GF-D8 (cell line): ENCODE data around the gene GPC6.
"Not testable (repeated sequence)": the region's sequence is repeated elsewhere in the genome, so short reads cannot be mapped to it uniquely, and the experiment has no call there.

Source experiments
- DNase-seq: peaks from one replicate; lab custom pipeline; 2025; lab: John Stamatoyannopoulos, UW

GPC6 gene

GRCh38 chr13:93318534-93319254, 92.1 kb downstream of the GPC6 start:
- DNase-seq: peak; percentile 27

- no peak for DNase-seq
These were observed 94.3 kb downstream of the GPC6 start for GRCh38 chr13:93320942-93321341.

GRCh38 chr13:93323880-93324279, 97.3 kb downstream of the GPC6 start:
- DNase-seq: not testable (repeated sequence)

DNA sequence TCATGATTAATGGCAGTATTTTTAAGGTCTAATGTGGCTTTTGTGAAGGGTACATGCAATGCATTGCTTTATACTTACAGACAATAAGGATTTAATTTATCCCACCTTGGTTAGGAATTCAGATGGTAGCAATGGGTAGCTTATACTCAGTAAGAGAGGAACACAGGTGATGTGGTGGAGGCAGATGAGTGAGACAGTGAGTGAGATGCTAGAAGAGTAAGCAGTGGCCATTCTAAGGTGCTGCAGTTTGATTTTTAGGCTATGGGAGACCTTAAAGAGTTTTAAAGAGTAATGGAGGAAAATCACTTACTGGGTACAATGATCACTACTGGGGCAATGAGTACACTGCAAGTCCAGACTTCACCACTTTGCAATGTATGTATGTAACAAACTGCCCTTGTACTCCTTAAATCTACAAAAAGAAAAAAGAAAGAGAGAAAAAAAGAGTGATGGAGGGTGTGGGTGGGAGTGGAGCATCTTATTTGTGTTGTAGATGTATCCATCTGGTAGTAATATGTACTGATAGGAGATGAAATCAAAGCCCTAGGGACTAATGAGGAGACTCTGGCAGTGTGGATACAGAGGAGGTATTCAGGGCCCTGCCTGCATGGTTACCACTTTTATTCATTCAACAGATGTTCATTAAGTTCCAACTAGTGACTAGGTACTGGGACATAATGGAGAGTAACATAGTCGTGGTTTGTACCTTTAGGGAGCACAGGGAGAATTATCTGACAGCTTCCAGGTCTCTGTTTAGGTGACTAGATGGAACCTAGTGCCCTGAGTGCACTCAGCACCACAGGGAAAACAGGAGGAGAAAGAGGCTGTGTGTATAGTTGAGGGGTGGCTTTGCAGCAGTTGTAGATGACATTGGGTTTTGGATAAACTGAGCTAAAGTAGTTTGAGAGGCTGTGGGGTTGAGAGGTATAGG, 99.0 kb downstream of the GPC6 start:
- no peak for DNase-seq

DNA sequence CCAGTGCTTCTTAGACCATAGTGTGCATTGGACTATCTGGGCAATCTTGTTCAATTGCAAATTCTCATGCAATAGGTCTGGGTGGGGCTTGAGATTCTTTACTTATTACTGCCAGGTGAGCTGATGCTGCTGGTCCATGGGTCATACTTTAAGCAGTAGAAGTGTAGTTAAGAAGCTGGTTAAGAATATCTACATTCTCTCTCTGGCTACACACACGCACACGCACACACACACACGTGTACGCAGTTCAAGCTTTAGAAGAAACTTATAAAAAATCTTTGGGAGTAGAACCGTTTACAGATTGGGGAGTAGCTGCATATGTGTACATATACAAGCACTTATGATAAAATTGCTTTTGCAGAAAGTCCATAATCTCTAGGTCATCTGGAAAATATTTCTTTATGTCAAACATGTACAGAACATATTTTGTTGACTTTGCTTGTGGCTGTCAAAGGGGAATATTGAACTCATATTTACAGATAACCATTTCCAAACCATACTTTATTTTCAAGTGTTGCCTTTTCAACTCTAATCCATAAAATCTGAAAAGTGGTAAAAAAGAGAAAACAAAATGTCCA, 99.7 kb downstream of the GPC6 start:
- no peak for DNase-seq

GRCh38 chr13:93328943-93329342, 102.3 kb downstream of the GPC6 start:
- DNase-seq: no peak

DNA sequence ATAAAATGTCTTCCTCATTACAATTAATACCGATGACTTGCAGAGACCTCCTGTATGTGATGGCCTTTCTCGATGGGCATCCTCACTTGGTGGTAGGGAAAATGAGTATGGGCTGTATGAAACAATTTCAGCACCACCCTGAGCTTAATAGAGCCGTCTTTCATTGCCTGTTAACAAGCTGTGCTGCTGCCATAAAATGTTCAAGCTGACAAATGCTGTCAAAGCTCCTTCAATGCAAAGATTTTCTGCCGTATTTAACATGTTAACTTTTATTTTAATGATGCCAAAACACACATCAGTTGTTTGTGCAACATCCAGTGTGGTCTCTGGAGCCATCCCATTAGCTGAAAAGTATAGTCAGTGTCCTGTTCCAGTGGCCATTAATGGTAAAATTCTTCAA, 110.1 kb downstream of the GPC6 start:
- no peak for DNase-seq

GRCh38 chr13:93338030-93338429, 111.4 kb downstream of the GPC6 start:
- no peak for DNase-seq

DNA sequence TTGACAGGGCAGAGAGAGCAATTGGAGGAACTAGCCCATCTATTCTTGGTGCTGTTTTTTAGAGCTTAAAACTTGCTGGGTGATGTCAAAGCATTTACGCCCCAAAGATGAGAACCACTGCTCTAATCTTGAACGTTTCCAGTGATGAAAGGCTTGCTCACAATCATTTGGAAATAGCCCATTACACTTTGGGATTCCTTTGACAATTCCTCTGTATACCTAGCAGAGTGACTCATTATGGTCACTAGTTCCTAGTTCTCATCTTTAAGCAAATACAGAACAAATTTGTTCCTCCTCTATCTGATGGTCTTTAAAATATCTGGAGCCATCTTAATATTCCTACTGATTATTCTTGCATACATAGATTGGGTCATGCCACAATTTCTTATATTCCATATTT, 112.3 kb downstream of the GPC6 start:
- no peak for DNase-seq

- DNase-seq: no peak
These were observed 112.9 kb downstream of the GPC6 start for GRCh38 chr13:93339550-93339949.

DNA sequence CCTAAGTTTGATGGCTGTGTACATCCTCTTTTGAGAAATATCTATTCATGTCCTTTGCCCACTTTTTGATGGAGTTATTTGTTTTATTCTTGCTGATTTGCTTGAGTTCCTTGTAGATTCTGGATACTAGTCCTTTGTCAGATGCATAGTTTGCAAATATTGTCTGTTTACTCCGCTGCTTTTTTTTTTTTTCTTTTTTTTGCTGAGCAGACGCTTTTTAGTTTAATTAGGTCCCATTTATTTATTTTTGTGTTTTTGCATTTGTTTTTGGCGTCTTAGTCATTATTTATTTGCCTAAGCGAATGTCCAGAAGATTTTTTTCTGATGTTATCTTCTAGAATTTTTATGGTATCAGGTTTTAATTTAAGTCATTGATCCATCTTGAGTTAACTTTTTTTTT, 114.9 kb downstream of the GPC6 start:
- no peak for DNase-seq

DNA sequence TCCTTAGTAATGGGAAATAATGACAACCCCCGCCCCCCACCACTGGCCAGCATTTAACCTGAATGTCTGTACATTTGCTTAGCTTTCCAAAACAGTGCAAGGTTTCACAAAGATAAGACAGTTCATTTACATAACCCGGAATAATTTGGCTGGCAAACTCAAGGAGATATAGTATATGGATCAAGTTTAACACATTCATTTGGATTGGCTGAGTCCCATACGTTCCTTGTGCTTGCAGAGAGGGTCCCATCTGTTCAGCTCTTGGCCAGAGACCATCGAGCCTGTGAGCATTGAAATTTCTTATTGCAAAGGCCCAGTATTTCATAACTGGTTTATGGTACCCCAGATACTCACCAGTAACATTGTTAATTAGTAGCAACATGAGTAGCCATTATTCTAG, 116.5 kb downstream of the GPC6 start:
- no peak for DNase-seq

GRCh38 chr13:93344048-93344705, 117.6 kb downstream of the GPC6 start:
- DNase-seq: no peak

DNA sequence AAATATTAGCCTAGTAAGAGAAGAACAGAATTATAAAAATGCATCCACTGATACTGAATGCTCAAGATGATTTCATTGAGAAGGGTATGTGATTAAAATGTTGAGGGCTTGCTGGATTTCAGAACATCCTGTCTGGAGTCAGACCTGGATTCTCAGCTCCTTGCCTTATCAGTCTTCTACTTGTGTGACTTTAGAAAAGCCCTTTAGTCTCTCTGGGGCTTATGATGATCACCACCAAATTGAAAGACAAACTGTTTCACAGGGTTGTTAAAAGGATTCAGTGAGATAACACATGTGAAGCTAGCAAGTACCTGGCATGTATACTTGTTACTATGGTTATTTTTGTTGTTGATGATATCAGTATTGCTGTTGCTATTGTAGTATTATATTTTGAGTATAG, 118.4 kb downstream of the GPC6 start:
- DNase-seq: no peak

DNA sequence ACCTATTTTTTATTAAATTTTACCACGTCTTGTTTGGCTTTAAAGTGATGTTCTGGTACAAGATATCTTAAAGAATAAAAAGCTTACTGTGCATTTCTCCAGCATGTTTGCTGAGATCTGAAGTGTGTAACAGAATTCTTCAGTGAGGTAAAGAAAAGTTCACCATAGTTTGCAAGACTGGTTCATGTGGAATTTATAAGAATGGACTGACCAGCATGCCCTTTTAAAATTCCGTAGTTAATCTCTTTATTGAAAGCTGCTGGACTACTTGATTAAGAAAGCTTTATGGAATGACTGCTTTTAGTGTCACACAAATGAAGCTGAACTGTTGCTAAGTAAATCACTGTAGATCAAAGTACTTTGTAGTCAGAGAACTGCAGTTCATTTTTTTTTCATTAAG, 119.2 kb downstream of the GPC6 start:
- DNase-seq: no peak

DNA sequence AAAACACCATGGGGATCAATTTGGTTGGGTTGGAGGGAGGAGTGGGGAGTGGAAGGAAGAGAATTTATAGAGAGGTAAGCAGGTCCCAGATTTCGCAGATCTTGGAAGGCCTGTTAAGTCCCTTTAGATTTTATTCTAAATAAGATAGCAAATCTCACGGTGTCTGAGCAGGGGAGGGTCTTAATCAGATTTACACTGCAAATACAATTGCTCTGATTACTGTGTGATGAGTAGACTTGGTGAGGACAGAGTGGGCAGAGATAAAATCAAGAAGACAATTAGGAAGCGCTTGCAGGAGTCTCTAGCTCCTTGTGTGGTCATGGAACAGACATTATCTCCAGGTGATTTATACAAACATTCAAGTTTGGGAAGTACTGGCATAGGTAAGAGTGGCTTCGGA, 126.0 kb downstream of the GPC6 start:
- no peak for DNase-seq

DNA sequence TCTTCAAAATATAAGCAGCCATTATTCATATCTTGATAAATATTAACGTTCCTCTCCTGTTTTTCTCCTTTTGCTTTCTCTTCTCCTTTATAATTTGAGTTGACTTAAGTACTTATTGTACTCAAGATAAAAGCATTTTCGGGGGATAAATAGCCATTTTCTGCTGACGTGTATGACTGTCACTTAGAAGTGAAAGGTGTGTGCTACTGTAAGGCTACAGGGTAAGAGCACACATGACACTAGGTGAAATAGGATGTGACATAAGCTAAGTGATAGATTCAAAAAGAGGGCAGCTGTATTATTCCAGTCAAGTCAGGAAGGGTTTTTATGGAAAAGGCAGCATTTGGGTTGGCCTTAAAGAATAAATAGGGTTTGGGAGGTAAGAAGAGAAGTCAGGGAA, 128.5 kb downstream of the GPC6 start:
- no peak for DNase-seq

GRCh38 chr13:93356469-93356868, 129.9 kb downstream of the GPC6 start:
- no peak for DNase-seq

DNA sequence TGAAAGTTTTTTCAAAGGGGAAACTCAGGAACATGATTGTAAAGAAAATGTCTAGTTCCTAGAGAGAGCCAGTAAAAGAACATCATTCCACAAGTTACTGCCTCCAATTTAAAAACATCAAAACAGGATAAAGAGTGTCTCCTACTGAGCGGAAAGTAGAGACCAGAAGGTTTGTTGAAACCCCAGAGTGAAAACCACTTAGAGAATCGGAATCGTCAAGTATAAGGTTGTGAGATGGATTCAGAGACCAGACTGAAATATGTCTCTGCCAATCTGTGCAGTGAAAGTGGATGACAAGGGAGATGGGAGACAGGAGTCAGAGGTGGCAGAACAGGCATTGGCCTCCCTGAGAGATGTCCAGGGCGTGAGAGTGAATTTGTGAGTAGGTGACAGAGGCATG, 133.4 kb downstream of the GPC6 start:
- no peak for DNase-seq

DNA sequence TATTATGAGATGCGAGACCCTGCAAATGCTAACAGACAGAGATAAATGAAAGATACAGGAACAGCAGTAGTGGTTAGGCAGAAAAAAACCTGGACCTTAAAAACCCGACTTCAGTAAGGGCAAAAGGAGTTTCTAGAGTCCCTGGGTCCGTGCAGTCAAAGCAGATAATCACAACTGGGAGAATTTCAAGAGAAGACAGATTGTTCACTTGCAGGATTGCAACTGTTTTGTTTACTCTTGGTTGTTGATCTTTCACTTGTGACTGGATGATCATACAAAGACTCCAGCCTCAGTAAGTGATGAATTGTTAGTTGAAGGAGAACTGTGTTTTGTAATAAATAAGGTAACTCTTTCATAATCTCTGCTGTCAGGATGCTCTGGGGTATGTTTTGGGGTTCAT, 135.1 kb downstream of the GPC6 start:
- no peak for DNase-seq

DNA sequence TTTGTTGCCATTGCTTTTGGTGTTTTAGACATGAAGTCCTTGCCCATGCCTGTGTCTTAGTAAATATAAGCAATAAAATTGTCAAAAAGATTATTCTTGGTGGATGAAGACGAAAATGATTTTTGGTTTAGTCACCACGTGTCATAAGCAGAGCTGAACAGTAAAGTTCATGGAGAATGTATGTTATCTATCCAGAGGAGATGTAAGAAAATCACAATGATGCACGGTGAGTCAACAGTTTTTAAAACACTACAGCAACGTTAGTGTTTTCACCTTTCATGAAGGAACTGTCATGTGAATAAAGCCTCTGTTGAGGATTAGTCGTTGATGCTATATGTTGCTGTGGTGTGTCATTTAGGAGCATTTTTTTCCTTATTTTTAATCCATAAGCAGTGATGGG, 137.6 kb downstream of the GPC6 start:
- no peak for DNase-seq

GRCh38 chr13:93368296-93368695, 141.7 kb downstream of the GPC6 start:
- DNase-seq: no peak

DNA sequence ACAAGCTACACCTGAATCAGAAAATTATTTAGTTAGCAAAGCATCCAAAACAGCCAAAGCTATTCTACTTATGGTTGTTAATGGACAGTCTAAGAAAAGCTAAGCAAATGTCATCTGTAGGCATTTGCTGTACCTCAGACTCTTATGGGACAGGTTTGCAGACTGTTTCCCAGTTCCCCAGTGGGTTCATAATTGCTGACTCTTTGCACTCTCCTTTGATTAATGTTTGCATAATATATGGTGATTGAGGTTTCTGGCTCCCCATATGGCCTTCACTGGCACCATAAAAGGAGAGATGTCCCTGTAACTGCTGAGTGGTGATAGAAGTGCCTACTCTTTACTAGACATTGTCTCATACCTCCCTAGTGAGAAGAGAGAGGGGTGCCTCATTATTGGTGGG, 142.1 kb downstream of the GPC6 start:
- DNase-seq: no peak
